ENCODE data around the gene ARSK.
A peak's percentile ranks its signal among the peaks of the same experiment; 100 is the strongest.

Gene ARSK, protein sequence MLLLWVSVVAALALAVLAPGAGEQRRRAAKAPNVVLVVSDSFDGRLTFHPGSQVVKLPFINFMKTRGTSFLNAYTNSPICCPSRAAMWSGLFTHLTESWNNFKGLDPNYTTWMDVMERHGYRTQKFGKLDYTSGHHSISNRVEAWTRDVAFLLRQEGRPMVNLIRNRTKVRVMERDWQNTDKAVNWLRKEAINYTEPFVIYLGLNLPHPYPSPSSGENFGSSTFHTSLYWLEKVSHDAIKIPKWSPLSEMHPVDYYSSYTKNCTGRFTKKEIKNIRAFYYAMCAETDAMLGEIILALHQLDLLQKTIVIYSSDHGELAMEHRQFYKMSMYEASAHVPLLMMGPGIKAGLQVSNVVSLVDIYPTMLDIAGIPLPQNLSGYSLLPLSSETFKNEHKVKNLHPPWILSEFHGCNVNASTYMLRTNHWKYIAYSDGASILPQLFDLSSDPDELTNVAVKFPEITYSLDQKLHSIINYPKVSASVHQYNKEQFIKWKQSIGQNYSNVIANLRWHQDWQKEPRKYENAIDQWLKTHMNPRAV
- long read RNA-seq, donor 1: 0 reads
- long read RNA-seq, donor 2, partial matches to known transcripts: 0 of 1 reads
- long read RNA-seq, donor 2, other reads (novel, unspliced or antisense): 0 of 1 reads
- long read RNA-seq, donor 3, partial matches to known transcripts: 0 of 1 reads
- long read RNA-seq, donor 3, other reads (novel, unspliced or antisense): 0 of 1 reads
- long read RNA-seq, donor 4, partial matches to known transcripts: 0 of 3 reads
- long read RNA-seq, donor 4, other reads (novel, unspliced or antisense): 0 of 3 reads
- long read RNA-seq, donor 5, partial matches to known transcripts: 7 of 10 reads
- long read RNA-seq, donor 5, other reads (novel, unspliced or antisense): 0 of 10 reads
- long read RNA-seq, donor 6, partial matches to known transcripts: 0 of 4 reads
- long read RNA-seq, donor 6, other reads (novel, unspliced or antisense): 0 of 4 reads
- long read RNA-seq, donor 7, partial matches to known transcripts: 0 of 3 reads
- long read RNA-seq, donor 7, other reads (novel, unspliced or antisense): 0 of 3 reads
- long read RNA-seq, donor 8, partial matches to known transcripts: 0 of 3 reads
- long read RNA-seq, donor 8, other reads (novel, unspliced or antisense): 0 of 3 reads

GRCh38 chr5:95554647-95555548 lies at the start of gene ARSK, which contains the start of gene SKIC3:
TSS of gene ARSK (plus strand) at chr5:95555101. CDS start at chr5:95555279, 178 bp downstream.
TSS of gene SKIC3 (minus strand) at chr5:95554977. CDS start at chr5:95547150, 7,827 bp downstream.
- DNase-seq: peak; percentile 97

GRCh38 chr5:95508550-95508949 lies 46.4 kb upstream of the ARSK start:
- no peak for DNase-seq

- DNase-seq: no peak
These were observed 43.3 kb upstream of the ARSK start for GRCh38 chr5:95511606-95512005.

DNA sequence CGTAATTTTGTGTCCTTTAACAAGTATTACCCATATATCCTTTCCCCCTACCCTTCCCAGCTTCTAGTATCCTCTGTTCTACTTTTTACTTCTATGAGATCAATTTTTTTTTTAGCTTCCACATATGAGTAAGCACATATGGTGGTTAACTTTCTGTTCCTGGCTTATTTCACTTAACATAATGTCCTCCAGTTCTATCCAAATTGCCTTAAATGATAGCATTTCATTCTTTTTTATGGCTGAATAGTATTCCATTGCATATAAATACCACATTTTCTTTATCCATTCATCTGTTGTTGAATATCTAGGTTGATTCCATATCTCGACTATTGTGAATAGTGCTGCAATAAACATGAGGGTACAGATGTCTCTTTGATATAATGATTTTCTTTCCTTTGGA lies 36.5 kb upstream of the ARSK start:
- no peak for DNase-seq

DNA sequence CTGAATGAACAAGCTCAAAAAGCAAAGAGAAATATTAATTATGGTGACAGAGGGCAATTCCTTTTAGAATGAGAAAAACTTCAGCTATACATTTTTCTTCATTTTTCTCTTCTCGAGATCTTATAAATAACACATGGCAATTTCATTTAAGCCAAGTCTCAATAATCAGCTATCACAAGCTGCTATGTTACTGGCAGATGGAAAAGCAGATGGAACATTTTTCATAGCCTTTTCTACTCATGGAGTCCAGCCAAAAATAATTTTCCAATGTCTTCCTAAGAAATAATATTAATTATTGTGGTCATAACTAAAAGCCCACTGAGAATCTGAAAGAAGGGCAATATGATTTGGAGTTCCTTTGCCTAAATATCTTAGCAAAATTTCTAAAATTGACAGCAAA lies 35.8 kb upstream of the ARSK start:
- no peak for DNase-seq

DNA sequence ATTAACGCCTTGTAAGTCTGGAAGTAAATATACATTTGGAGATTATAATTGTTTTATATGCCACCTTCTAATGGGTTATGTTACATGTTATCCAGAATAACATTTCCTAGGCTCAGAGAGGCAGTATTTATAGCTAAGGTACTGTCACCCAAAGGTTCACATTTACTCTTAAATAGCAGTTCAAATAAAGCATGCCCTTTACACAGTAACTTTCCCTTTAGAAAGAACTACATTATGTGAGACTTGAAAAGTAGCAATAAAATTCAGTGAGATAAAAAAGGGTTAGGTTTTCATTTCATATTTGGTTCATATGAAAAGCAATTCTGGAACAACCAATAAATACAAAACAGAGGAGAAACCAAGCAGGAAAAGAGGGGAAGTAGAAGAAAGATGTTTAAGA lies 35.2 kb upstream of the ARSK start:
- DNase-seq: no peak

- no peak for DNase-seq
These were observed 34.7 kb upstream of the ARSK start for GRCh38 chr5:95520206-95520605.

- no peak for DNase-seq
These were observed 30.5 kb upstream of the ARSK start for GRCh38 chr5:95524423-95524822.

GRCh38 chr5:95526871-95527270 lies 28.0 kb upstream of the ARSK start:
- no peak for DNase-seq

GRCh38 chr5:95528565-95528964 lies 26.3 kb upstream of the ARSK start:
- no peak for DNase-seq

DNA sequence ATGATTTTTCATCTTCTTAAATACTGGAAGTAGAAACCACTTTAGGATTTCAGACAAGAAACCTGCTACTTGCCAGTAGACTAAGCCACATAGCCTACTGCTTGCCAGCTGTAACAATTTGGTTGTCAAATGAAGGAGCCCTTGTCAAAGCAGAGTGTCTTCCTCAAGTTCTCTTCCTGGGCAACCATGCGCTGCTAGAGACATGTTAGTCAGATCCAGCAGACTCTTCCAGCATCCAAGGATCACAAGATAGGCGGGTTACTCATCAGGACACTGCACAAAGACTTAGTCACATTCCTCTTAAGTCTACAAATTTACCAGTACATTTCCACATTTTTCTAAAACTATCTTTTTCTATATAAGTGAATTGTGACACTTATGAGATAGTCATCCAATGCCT lies 24.5 kb upstream of the ARSK start:
- no peak for DNase-seq

DNA sequence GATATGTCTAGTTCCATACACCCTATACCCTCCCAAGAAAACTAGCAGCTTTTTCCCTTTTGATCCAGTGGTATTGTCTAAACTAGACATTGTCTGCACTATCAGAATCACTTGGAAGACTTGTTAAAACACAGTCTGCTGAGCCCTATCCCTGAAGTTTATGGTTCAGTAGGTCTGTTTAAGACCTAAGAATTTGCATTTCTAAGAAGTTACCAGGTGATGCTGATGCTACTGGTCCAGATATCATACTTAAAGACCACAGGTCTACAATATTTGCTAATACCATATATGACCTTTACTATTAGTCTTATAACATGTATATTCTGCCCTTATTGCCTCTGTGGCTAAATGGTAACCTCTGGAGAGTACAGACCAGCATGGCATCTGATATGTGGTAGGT lies 23.4 kb upstream of the ARSK start:
- no peak for DNase-seq

DNA sequence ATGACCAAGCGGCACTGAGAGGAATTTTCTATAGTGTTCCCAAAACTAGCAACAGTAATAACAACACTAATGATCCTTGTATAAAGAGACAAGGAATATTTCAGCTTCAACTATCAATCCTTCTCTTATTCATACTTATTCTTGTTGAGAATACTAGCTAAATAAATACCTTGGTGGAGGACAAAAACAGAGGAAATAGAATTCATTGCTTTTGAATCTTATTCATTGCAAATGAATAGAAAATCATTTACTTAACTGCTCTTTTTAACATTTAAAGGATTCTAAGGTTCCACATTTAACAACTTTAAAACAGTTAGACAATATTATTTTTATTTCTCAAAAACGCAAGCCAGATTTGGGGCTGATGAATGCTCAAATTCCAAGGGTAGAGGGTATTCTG lies 22.5 kb upstream of the ARSK start:
- DNase-seq: no peak

GRCh38 chr5:95533106-95533505 lies 21.8 kb upstream of the ARSK start:
- no peak for DNase-seq

DNA sequence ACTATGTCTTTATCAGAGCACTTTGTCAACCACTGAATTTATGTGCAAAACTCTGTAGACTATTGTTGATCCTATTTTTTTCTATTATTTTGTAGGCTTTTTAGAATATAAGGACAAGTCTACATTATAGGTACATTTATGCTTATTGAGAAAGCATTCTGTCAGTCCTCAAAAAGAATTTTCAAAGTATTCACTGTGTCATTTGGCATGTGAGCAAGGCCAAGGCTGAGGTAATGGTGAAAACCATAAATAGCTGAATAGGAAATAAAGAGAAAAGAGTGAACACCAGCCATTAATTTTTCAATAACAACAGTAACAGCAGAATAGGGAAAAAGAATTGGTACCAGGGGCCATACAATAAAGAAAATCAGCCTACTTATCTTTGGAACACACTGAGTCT lies 21.1 kb upstream of the ARSK start:
- no peak for DNase-seq

DNA sequence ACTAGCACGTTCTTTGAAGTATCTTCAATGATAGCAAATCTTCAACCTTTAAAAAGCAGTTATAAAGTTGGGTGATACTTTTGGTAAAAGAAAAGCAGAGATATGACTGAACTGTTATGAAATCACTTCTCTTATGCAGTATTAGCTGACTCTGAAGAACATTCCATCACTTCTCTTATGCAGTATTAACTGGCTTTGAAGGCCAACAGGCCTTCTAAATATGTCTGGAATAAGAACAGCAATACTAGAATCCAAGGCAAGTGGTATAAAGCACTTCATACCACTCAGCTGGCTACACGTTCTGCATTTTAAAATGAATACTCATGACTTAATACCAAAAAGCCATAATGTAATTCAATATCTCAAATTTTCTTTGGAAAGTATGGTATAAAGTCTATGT lies 17.4 kb upstream of the ARSK start:
- no peak for DNase-seq

GRCh38 chr5:95543017-95543705 lies 11.7 kb upstream of the ARSK start:
- peak; percentile 5 for DNase-seq

GRCh38 chr5:95549030-95549429 lies 5.9 kb upstream of the ARSK start:
- DNase-seq: no peak

GRCh38 chr5:95554331-95554646 lies 612 bp upstream of the ARSK start:
- DNase-seq: no peak

DNA sequence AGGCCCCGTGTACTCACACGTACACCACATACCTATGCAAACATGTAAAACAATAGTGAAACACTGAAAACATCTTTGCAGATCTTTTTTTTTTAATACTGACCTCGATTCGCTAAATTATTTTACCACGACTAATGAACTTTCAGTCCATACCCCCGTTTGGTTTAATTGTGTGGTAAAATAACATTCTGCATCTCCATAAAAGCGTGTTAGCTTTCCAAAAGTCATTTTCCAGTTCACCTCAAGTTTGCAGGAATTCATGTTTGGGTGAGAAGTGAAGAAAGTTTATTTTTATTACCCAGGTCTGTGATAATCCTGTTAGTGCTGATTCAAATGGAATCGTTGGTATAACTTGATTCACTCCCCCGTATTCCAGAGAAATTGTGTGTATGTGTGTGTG lies 652 bp downstream of the ARSK start:
- no peak for DNase-seq

DNA sequence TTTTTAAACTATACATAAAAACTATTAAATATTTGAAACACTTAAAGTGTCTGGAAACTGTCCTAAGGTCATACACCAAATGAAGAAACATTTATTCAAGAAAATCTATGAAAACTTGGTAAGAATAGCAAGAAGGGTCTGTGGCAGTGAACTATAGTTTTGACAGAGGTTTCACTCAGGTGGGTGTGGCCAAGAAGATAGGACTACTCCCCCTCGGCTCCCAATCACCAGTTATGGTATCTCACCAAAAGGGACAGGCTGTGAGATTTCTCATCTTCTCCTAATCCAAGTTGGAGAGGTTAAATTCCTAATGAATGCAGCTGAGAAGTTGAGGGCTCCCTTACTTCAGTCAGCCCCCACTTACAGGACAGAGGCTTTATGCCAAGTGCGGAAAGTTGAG lies 2.9 kb downstream of the ARSK start:
- no peak for DNase-seq

Measured in right kidney (tissue), 9 donors.